HG02870 (cell line): ENCODE measurements around the gene PPP4R3B.
A peak's percentile ranks its signal among the peaks of the same experiment; 100 is the strongest.

Source experiments
- ATAC-seq: cut with Tn5 transposase; IDR thresholded peaks from one replicate; pipeline ENCODE4 v1.9.1; 2021; ENCODE audit warnings: mild to moderate bottlenecking, moderate library complexity; ENCODE audit not compliant: unreplicated experiment

PPP4R3B gene

DNA sequence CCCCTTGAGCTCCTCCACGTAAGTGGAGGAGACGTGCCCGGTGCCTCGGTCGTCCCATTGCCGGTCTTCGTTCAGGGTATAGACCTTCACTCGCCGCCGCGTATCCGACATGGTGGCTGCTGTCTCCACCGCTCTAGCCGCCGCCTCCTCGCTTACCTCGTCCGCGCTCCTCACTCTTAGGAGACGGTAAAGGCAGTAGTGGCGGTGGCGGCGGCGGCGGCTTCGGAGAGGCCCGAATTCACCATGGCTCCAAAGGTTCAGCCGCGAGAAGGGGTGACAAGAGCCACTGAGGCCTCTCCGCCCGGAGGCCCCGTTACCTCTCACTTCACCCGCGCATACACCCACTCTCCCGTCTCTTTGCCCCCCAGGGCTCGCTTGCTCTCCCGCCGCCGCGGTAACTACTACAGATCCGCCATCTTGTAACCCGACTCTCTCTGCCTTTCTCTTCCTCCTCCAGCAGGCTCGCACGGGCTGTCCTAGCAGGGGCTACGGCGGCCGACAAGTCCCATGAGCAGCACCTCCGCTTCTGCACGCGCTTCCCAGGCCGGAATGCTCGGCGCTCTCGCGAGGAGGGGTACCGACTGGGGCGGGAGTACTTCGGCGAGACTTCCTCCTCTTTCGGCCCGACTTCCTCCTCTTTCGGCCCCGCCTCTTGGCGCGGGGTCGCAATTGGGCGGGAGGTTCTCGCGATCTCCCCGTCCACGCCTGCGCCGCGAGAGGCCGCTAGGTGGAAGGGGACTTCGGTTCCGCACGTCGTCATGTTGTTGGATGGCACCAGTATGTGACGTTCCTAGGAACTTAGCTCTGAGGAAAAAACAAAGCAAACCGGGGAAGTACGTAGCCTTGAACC is at the start of gene PPP4R3B:
Gene PPP4R3B, minus strand, starts transcription at position 448 of the 850 bp plus-strand sequence. Its CDS starts 337 bp downstream, at position 111.
- peak; percentile 83 for ATAC-seq

DNA sequence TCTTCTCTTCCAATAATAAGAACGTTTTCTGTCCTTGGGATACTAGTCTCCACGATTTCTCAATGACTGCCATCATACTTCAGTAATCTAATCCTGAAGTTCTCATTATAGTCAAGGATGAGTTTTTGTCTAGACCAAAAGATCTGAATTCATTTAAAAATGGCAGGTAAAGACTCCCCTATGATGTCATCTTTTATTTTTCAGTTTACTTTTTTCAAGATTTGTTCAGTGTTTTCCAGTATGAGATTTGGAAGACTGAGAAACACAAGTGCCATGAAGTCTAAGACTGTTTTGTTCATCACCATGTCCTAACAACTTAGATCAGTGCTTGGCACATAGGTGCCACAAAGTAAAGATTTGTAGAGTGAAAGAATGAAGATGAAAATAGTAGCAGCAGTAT is 35.8 kb upstream of the PPP4R3B start:
- no peak for ATAC-seq

DNA sequence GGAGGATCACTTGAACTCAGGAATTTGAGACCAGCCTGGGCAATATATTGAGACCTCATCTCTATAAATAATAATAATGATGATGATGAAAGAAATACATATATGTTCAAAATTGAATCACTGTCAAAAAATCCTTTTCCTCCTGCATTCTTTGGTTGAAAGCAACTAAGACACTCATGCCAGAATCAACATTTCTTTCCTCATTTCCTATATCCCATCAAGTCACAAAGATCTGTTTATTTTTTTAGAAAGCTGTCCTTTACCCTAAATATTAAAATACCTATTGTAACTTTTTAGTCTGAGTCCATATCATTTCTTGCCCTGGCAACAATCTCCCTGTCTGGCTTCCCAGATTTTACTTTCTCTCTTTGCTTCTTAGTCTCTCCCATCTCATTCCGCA is 31.8 kb upstream of the PPP4R3B start:
- ATAC-seq: no peak

DNA sequence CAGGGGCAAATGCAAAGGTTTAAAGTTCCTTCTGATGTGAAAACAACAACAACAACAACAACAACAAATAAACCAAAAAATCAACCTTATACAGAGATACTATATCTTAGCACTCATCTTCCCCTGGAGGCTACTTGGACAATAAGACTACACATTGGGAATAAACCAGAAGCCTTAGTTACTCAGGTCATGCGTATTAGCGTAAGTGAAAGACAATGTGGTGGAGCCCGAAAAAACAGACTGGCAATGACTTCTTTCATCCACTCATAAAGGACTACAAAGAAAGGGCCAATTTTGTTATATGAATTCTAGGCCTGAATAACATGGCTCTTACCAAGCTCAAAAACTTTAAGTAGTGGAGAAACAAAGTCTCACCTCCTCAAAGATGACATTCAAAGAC is 19.4 kb upstream of the PPP4R3B start:
- ATAC-seq: no peak

DNA sequence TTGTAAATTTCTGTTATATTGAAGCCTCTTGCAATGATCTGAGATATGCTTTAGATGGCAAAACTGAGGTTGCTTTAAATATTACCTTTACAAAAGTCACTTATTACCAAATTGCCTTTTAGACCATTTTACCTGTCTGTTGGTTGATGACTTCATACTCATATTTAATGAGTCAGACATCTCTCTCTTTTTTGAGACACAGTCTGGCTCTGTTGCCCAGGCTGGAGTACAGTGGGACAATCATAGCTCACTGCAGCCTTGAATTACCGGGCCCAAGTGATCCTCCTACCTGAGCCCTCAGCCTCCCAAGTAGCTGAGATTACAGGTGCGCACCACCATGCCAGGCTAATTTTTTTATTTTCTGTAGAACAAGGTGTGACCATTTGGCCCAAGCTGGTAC is 11.5 kb upstream of the PPP4R3B start:
- ATAC-seq: no peak

DNA sequence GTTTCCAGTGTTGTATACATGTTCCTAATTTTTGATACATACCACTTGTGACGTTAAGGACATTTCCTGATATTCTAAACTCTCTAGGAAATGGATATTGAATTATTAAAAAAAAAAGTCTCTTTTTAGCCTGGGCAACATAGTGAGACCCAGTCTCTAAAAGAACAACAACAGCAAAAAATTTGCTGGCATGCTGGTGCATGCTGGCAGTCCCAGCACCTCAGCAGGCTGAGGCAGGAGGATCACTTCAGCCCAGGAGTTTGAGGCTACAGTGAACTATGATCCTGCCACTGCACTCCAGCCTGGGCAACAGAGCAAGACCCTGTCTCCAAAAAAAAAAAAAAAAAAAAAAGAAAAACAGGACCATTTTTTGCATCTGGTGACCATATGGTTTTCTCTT is 10.5 kb upstream of the PPP4R3B start:
- no peak for ATAC-seq

DNA sequence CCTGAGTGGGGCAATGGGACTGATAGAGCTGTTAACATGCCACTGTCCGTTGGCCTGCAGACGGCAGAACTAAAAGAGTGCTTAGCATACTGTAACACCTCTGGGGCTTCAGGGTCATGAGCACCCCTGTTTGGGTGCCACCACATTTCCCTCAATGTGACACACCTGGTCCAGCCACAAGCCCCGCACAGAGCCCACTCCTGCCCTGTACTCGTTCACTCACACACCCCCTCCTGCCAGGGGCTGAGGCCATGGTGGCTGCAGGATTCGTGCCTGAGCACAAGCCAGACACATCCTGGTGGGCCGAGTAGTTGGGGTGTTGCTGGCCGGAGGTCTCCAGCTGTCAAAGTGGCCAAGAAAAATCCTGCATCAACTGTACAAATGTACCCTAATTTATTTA is 4.4 kb upstream of the PPP4R3B start:
- ATAC-seq: no peak

DNA sequence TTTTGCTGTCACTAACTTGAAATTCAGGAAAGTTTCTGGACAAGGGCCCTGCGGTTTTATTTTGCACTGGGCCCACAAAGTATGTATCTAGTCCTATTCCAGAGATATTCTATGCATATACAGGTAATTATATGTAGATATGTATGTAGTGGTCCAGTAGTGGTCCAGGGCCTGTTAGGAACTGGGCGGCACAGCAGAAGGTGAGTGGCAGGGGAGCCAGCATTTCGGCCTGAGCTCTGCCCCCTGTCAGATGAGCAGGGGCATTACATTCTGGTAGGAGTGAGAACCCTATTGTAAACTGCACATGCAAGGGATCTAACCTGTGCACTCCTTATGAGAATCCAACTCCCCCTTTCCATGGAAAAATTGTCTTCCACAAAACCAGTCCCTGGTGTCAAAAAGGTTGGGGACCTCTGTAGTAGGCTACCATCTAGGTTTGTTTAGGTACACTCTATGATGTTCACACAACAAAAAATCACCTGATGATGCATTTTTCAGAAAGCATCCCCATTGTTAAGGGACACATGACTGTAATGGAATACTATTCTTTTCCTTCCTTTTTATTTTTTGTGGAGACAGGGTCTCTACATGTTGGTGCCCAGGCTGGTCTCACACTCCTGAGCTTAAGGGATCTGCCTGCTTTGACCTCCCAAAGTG is 2.8 kb upstream of the PPP4R3B start:
- no peak for ATAC-seq

DNA sequence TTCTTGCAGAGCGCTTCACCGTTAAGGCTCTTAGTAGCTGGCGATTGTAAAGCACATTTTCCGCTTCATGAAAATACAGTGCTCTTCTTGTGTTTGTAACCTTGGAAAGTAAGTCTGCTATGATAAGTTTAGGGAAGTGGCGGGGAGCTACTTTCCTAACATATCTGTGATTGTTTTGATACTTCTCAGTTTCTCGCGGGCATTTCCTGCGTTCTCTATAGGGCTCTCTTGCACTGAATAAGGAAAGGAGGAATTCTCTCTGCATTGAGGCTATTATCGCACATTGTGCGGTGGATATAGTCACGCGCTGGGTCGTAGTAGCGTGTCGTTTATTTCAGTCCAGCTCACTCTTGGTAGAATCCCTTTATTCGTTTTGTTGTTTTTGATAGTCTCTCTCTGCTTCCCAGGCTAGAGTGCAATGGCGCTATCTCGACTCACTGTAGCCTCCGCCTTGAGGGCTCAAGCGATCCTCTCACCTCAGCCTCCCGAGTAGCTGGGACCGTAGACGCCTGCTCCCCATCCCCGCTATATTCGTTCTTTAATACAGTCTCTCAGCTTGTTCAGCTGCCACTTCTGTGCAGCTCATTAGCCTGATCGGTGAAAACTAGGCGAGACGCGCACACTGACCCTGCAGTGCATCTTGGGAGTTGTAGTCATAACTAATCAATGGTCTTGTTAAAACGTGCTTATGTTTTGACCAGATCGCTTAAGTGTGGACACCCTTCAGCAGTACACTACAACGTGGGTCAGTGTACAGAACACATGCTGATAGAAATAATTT is 1.0 kb upstream of the PPP4R3B start:
- peak; percentile 40 for ATAC-seq

DNA sequence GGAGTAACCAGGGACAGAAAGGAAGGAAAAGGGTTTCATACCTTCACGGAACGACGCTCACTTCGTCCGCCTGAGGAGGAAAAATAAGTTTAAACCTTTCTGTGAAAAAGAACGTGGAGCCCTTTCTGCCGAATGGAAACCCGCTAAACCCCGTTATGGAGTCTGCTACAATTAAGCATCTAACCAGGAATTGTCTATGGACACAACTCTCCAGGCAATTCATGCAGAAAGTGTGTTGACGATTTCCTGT is 528 bp upstream of the PPP4R3B start:
- ATAC-seq: no peak

DNA sequence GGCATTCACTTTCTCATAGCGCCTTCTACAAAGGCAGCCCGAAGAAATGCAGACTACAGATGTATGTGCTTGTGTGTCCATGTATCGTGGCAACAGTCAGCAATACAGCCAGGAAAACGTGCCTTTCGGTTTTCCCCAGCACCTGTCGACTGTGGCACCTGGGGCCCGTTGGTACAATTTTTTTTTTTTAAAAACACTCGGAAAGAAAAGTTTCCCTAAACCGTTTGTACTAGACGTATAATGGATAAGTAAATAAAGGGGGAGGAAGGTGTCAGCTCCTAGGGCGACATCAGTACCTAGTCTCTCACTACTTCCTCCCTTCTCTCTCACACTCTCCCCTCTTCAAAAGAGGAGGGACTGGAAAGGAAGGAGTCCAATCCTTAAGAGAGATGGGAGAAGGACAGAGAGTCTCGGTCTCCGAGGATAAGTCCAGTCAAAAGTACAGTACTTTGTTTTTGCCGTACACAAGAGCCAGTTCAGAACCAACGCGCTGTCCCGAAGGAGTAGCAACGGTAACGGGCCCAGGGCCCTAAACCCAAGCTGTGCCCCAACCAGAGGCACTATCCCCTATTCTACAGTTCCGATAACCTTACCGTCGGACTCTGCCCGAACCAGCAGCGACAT is 759 bp downstream of the PPP4R3B start:
- ATAC-seq: peak; percentile 11

DNA sequence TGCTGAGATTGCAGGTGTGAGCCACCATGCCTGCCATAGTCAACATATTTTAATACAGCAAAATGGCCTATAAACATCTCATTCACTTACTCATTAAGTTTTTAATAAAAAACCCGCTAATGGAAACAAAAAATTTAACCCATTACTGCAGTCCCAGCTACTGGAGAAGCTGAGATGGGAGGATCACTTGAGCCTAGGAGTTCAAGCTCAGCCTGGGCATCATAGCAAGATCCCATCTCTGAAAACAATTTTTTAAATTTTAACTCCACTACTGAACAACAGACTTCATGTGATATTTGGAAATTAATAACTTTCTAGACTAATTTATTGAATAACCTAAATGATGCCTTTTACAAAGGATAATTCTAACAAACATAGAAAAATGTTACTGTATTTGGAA is 5.4 kb downstream of the PPP4R3B start:
- no peak for ATAC-seq

DNA sequence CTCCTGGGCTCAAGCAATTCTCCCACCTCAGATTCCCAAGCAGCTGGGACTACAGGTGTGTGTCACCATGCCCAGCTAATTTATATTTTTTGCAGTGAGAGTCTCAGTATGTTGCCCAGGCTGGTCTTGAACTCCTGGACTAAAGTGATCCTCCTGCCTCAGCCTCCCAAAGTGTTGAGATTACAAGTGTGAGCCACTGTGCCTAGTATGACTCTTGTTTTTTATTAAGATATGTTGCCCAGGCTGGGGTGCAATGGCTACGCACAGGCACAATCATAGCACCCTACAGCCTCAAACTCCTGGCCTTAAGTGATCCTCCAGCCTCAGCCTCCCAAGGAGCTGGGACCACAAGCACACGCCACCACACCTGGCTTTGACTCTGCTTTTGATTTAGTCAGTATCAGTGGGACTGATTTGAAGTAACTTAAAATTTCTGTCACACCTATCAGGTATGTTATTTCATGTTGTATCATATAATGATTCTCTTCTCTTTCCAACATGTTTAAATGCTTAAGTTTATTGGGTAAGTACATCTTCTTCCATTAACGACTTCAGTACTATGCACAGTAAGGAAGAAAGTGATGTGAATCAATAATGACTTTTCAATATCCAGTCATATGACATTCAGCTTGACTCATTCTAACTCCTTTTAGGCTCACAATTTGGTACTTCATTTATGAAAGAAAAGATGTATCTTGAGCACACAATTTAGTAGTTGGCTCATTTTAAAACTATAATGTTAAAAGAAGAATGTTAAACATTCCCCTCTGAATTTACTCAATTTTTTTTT is 6.3 kb downstream of the PPP4R3B start:
- no peak for ATAC-seq

DNA sequence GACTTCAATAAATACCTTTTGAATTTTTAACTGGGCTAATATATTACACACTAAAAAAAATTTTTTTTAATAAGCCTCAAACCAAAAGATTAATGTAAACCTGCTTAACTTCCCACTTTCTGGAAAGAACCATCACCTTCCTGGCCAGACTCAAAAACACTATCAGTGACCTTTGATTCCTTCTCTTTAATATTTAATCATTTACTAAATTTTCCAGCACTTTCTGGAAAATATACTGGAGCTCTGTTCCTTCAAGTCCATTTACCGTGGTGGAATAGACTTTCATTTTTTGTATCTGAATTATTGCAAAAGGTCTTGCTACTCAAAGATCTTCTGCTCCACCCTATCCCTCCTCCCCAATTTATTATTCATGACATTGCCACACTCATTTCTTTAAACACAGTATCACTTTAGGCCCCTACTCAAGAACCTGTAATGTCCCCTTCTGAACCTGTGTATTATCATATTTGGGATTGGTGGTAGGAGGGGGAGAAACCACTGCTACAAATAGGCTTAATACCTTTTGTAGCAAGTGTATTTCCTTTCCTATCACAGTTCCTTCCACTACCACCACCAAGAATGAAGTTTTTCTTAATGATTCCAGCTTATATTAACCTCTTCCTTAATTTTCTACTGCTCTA is 7.4 kb downstream of the PPP4R3B start:
- no peak for ATAC-seq

DNA sequence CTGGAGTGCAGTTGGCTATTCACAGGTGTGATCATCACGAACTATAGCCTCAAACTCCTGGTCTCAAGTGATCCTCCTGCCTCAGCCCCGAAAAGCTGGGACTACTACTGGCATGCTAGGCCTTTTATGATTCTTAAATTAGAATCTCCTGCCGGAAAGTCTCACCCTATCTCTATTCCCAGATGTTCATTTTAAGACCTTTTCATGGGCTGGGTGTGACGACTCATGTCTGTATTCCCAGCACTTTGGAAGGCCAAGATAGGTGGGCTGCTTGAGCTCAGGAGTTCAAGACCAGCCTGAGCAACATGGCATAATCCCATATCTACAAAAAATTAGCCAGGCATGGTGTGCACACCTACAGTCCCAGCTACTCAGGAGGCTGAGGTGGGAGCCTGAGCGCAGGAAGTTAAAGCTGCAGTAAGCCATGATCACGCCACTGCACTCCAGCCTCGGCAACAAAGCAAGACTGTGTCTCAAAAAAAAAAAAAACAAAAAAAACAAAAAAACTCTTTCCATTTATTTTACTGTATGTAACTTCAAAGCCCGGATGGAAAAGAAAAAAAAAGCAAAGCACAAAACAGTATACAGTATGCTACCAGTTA is 8.1 kb downstream of the PPP4R3B start:
- no peak for ATAC-seq

DNA sequence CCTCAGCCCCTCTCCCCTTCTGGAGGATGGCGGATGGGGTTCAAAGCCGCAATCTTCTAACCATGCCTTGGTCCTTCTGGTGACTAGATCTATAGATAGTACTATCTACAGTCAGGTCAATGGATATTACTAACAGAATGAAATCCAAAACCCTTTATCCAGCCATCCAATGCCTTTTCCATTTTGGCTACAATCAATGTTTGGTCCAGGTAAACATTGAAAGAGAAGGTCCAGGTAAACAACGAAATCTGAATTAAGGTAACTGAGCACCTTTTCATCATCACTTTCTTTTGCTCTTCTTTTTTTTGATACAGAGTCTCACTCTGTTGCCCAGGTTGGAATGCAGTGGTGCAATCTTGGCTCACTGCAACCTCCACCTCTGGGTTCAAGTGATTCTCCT is 9.7 kb downstream of the PPP4R3B start:
- no peak for ATAC-seq

DNA sequence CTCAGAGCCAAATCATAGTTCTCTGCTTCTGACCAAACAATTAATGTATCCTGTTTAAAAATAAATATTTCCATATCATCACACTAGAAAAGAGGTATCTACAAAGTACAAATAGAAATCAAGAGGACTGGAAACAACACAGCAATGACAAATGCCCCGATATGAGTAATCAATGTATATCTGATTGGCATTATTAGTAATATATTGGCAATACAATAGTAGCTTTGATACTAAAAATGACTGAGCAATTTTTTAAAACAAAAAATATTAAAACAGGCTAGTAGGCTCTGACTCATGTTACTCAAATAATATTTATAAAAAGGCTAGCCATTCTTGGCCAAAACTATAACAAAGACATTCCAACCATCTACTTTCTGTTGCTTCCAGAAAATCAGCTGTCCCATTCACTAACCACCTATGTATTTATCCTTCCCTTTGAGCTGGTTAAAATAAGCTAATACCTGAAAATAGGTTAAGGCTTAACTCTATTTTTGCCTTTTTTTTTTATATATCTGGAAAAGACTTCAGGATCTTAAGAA is 13.3 kb downstream of the PPP4R3B start:
- no peak for ATAC-seq

DNA sequence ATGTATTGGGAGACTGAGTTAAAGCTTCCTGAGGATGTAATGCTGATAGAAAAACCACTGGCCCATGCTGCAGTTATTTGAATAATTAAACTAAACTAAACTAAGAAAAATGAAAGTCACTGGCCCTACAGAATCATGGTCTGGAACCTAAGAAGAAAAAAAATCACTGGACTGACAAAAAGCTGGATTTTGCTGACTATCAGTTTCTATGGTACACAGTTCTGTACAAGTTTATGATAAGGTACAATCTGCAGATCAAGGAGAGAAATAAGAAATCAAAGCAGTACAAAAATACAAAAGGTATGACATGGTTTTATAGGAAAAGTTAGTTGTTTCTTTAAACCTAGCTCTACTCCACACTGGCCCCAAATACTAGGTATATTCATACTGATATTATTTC is 15.6 kb downstream of the PPP4R3B start:
- ATAC-seq: no peak

DNA sequence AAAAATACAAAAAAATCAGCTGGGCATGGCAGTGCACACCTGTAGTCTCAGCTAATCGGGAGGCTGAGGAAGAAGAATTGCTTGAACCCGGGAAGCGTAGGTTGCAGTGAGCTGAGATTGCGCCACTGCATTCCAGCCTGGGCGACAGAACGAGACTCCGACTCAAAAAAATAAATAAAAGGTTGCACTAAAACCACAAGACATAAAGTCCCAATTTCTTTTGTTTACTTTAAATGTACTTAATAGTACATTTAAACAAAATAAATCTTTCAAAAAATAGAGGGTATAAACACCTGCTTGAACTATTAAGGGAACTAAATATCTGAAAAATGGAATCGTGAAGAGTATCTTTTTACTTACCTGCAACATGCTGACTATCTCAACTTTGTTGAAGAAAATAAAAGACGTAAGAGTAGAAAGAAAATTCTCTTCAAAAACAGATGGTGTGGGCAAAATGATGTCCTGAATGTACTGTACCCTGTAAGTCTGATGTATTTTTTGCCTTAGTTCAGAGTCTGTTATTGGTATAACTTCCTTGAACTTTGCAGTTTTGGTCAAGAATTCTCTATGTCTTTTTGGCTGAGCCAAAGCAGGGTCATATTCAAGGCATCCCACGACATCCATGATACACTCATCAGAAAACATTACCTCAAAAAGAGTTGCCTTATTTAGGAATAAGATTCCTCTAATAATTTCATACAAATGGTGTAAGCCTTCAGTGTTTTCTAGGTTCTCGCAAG is 19.2 kb downstream of the PPP4R3B start:
- ATAC-seq: no peak
